ENCODE measurements around the gene CELA2B. TPM values are rescaled to one million over a fixed set of nuclear protein-coding genes. Genes with fewer than 3 reads are reported as not detected.
"Not testable (repeated sequence)": the region's sequence is repeated elsewhere in the genome, so short reads cannot be mapped to it uniquely, and the experiment has no call there.

The CELA2B gene
- total RNA-seq, 1 experiment from 2014 or later: not detected

DNA sequence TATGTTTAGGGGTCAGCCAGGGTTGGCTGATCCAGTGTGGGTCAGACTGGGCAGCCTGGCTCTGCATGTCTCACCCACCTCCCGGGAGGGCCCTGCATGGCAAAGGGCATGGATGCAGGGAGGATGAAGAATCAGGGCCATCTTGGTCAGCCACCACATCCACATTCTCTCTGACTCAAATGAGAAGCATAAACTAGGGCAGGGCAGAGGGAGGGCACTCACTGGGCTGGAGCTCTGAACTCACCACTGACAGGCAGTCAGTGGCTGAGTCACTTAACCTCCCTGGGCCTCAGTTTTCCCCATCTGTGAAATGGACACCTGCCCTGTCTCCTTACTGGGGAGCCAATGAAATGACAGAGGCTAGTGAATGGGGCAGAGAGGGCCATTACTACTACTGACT is 23.7 kb upstream of the CELA2B start:
- H3K36me3 ChIP-seq: no peaks in the 10 kb centered on the region
- no peak overlapping the region for H3K4me3 ChIP-seq
- DNase-seq (ENCODE audit: low read depth in 1 of 2, low spot score in 2 of 2): no peak
- H3K27ac ChIP-seq: no peak overlapping the region
- no peaks in the 10 kb centered on the region for H3K9me3 ChIP-seq (replicated peaks)
- peaks cover 18% of the 10 kb centered on the region for H3K4me1 ChIP-seq (replicated peaks)
- no peaks in the 10 kb centered on the region; the same call in 1 of the 2 replicates for H3K27me3 ChIP-seq (replicated peaks)

DNA sequence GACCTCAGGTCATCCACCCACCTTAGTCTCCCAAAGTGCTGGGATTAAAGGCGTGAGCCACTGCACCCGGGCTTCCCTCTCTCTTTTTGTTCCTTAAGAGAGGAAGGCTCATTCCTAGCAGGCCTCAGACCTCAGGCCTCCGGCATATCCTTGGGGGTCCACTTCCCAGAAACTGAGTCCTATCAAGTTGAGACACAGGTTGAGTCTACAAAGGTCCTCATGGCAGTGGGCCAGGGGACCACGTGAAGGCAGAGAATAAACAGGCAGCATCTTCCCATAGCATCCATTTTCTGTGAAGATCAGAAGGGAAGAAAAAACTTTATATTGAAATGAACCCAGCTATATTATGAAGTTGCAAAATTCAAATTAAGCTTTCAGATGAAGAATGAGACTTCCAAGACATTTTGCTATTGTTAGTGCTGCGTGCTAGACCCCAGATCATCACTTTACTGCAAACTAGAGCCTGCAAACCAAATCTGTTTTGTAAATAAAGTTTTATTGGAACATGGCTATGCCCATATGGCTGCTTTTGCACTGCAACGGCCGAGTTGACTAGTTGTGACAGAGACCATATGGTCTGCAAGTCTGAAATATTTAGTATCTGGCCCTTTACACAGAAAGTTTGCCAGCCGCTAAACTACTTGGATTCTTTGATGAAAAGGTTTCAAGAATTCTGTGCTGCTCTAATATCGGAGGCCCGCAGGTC is 22.9 kb upstream of the CELA2B start:
- Histone ChIP-seq H3K4me3 (no peak overlapping the region), H3K9me3 (replicated peaks) (no peaks in the 10 kb centered on the region), H3K36me3 (no peaks in the 10 kb centered on the region), H3K27ac (peak overlapping the region; percentile 38; the same call in 1 of the 2 replicates), H3K27me3 (replicated peaks) (no peaks in the 10 kb centered on the region; the same call in 1 of the 2 replicates), H3K4me1 (replicated peaks) (peaks cover 18% of the 10 kb centered on the region)
- DNase-seq (ENCODE audit: low read depth in 1 of 2, low spot score in 2 of 2): no peak

DNA sequence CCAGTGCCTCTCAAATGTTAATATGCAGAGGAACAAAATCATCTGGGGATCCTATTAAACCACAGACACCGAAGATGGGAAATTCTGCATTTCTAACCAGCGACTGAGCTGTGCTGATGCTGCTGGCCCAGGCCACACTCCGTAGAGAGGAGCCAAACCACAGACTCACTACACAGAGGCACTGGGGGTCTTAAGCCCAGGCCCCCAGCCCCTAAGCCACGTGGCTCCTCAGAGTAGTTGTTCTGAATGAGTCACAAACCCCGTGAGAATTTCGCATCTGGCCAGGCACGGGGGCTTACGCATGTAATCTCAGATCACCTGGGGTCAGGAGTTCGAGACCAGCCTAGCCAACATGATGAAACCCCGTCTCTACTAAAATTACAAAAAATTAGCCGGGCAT is 22.2 kb upstream of the CELA2B start:
- peak in 1 of 2 experiments; percentile 28 for DNase-seq (ENCODE audit: low read depth in 1 of 2, low spot score in 2 of 2)
- Histone ChIP-seq H3K9me3 (replicated peaks) (no peaks in the 10 kb centered on the region), H3K27me3 (replicated peaks) (no peaks in the 10 kb centered on the region; the same call in 1 of the 2 replicates), H3K4me3 (no peak overlapping the region), H3K36me3 (no peaks in the 10 kb centered on the region), H3K27ac (peak overlapping the region; percentile 38), H3K4me1 (replicated peaks) (peaks cover 18% of the 10 kb centered on the region)

DNA sequence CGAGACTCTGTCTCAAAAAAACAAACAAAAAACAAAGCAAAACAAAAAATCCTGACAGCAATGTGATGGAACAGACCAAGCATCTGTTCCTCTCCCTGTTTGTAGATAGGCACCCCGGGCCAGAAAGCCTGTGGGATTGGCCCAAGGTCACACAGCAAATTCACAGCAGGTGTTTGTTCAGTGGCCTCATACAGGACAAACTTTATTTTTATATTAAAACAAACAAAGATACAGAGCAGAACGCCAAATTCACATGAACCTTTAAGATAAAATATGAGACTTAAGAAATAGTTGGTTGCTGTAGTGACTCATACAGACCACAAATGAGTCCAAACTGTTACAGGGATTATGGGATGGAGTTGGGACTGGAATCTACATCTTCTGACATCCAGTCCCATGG is 21.6 kb upstream of the CELA2B start:
- peak; percentile 48 to 67 for DNase-seq (ENCODE audit: low read depth in 1 of 2, low spot score in 2 of 2)
- peaks cover 18% of the 10 kb centered on the region for H3K4me1 ChIP-seq (replicated peaks)
- no peaks in the 10 kb centered on the region for H3K9me3 ChIP-seq (replicated peaks)
- no peak overlapping the region for H3K4me3 ChIP-seq
- H3K27ac ChIP-seq: peak overlapping the region; percentile 38
- no peaks in the 10 kb centered on the region for H3K36me3 ChIP-seq
- no peaks in the 10 kb centered on the region; the same call in 1 of the 2 replicates for H3K27me3 ChIP-seq (replicated peaks)

DNA sequence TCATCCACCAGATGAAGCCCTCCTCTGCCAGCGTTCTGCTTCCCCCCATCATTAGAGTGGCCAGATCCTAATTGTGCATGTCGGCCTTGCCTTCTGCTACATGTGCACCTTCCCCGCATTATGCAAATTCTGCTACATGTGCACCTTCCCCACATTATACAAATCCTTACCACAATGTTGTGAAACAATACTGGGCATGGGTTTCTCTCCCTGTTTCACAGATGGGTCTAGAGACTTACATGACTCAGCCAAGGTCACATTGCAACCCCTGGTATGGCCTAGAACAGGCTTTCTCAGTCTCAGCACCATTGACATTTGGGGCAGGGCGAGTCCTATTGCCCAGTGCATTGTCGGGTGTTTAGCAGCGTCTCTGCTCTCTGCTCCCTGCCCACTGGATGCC is 20.4 kb upstream of the CELA2B start:
- Histone ChIP-seq H3K9me3 (replicated peaks) (no peaks in the 10 kb centered on the region), H3K27ac (no peak overlapping the region), H3K36me3 (no peaks in the 10 kb centered on the region), H3K4me1 (replicated peaks) (peaks cover 26% of the 10 kb centered on the region), H3K27me3 (replicated peaks) (no peaks in the 10 kb centered on the region; the same call in 1 of the 2 replicates), H3K4me3 (no peak overlapping the region)
- no peak for DNase-seq (ENCODE audit: low read depth in 1 of 2, low spot score in 2 of 2)

DNA sequence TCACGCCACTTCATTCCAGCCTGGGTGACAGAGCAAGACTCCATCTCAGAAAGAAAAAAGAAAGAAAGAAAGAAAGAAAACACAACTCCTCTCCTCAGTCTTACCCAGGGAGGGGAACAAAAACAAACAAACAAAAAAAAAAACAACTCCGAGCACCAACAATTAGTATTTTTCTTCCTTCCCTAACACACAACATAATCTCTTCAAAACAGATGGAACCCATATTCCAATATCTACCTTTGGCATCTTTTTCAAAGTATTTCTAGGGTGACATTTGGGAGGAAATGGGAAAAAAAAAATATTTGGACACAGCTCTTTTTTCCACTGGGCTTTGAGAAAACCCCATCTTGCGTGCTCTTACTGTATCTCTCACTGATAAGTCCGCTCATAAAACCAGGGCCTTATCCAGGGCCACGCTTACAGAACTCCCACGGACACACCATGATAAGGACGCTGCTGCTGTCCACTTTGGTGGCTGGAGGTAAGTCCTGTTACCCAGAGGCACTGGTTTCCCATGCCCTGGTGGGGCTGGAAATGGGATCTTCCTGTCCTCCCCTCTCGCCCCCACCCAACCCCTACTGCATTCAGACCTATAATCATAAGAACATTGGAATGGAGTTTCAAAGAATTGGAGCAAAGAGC is 19.5 kb upstream of the CELA2B start, which contains the start of gene CELA2A:
Gene CELA2A (plus strand): TSS at position 420 of the 642 bp plus-strand sequence. CDS start 22 bp downstream, at position 442.
- DNase-seq (ENCODE audit: low read depth in 1 of 2, low spot score in 2 of 2): no peak
- Histone ChIP-seq H3K9me3 (replicated peaks) (no peaks in the 10 kb centered on the region), H3K4me3 (no peak within 1 kb of the TSS), H3K27me3 (replicated peaks) (no peaks in the 10 kb centered on the region; the same call in 1 of the 2 replicates), H3K4me1 (replicated peaks) (peaks cover 26% of the 10 kb centered on the region), H3K27ac (no peak within 1 kb of the TSS), H3K36me3 (no peaks in the 10 kb centered on the region)

DNA sequence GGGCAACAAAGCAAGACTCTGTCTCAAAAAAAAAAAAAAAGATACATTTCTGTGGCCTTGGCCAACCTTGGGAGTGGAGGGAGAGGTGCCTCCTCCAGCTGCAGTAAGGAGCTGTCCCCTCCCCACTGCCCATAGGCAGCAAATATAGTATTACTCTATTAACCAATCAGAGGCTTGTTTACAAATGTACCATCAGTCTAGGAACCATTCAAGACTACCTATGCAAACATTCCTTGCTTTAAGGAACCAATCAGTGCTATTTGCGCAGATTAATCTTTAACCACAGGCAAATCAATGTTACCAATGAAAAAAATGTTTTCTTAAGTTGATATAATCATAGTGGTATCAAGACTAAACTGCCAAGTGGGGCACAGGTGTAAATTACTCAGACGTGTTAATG is 18.3 kb upstream of the CELA2B start:
- Histone ChIP-seq H3K36me3 (no peaks in the 10 kb centered on the region), H3K4me1 (replicated peaks) (peaks cover 26% of the 10 kb centered on the region), H3K4me3 (no peak overlapping the region), H3K27ac (no peak overlapping the region), H3K9me3 (replicated peaks) (no peaks in the 10 kb centered on the region), H3K27me3 (replicated peaks) (no peaks in the 10 kb centered on the region; the same call in 1 of the 2 replicates)
- DNase-seq (ENCODE audit: low read depth in 1 of 2, low spot score in 2 of 2): no peak

DNA sequence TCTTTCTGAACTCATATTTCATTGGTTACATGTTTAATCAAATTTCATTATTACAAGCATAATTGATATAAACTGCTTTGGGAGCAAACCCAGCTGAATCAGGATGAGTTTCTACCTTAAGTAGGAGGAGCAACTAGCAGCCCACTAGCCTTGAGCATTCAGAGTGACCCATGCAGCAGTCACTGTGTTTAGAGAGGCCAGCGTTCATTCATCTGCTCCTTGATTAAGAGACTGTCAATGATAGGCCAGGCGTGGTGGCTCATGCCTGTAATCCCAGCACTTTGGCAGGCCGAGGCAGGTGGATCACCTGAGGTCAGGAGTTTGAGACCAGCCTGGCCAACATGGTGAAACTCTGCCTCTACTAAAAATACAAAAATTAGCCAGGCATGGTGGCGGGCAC is 17.5 kb upstream of the CELA2B start:
- H3K9me3 ChIP-seq (replicated peaks); H3K36me3 ChIP-seq; DNase-seq (ENCODE audit: low read depth in 1 of 2, low spot score in 2 of 2); H3K27me3 ChIP-seq (replicated peaks); H3K4me3 ChIP-seq; H3K27ac ChIP-seq: not testable (repeated sequence)
- peaks cover 23% of the 10 kb centered on the region for H3K4me1 ChIP-seq (replicated peaks)

DNA sequence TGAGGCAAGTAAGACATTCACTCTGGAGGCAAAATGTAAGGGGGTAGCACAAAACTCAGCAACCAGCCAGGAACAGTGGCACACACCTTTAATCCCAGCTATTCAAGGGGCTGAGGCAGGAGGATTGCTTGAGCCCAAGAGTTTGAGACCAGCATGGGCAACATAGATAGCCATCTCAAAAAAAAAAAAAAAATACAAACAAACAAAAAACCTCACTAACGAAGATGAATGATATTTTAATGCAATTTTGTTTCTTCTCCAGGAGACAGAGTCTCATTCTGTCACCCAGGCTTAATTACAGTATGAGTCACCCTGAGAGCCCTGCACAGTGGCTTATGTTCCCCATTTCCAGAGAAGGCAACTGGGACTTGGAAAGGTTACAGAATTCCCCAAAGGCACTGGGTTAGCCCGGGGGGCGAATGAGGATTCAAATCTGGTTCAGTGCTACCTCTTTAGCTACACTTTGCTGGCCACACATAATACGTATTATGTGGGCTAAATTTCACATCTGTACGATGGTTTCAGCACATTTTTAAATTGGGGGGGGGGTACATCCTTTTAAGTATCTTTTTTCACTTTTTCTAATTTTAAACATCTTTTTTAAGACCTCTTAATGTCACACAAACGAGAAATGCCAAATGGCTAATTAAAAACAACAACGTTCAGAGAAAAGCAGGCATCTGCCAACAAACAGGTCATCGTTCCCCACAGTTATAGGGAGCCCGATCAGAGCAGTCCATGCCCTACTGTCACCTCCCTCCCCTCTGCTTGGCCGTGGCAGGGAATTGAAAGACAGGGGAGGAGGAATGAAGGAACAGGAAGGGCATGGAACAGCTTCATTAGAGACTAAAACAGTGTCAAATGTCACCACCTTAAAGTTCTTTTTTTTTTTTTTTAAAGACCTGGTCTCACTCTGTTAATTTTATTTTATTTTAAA is 15.9 kb upstream of the CELA2B start:
- Histone ChIP-seq H3K9me3 (replicated peaks) (no peaks in the 10 kb centered on the region), H3K27ac (no peak overlapping the region), H3K27me3 (replicated peaks) (no peaks in the 10 kb centered on the region), H3K4me1 (replicated peaks) (peaks cover 8% of the 10 kb centered on the region), H3K4me3 (no peak overlapping the region), H3K36me3 (no peaks in the 10 kb centered on the region)
- peak in 1 of 2 experiments; percentile 35 for DNase-seq (ENCODE audit: low read depth in 1 of 2, low spot score in 2 of 2)

DNA sequence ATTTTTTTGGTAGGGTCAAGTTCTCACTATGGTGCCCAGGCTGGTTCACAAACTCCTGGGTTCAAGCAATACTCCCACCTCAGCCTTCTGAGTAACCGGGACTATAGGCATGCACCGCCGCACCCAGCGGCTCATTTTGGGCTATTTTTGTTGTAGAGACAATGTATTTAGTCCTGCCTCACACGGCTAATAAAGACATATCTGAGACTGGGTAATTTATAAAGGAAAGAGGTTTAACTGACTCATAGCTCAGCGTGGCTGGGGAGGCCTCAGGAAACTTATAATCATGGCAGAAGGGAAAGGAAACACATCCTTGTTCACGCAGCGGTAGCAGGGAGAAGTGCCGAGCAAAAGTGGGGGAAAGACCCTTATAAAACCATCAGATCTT is 15.2 kb upstream of the CELA2B start:
- H3K36me3 ChIP-seq: no peaks in the 10 kb centered on the region
- H3K9me3 ChIP-seq (replicated peaks): no peaks in the 10 kb centered on the region
- DNase-seq (ENCODE audit: low read depth in 1 of 2, low spot score in 2 of 2): no peak
- no peak overlapping the region for H3K4me3 ChIP-seq
- H3K27me3 ChIP-seq (replicated peaks): no peaks in the 10 kb centered on the region
- H3K4me1 ChIP-seq (replicated peaks): peaks cover 8% of the 10 kb centered on the region
- H3K27ac ChIP-seq: no peak overlapping the region

DNA sequence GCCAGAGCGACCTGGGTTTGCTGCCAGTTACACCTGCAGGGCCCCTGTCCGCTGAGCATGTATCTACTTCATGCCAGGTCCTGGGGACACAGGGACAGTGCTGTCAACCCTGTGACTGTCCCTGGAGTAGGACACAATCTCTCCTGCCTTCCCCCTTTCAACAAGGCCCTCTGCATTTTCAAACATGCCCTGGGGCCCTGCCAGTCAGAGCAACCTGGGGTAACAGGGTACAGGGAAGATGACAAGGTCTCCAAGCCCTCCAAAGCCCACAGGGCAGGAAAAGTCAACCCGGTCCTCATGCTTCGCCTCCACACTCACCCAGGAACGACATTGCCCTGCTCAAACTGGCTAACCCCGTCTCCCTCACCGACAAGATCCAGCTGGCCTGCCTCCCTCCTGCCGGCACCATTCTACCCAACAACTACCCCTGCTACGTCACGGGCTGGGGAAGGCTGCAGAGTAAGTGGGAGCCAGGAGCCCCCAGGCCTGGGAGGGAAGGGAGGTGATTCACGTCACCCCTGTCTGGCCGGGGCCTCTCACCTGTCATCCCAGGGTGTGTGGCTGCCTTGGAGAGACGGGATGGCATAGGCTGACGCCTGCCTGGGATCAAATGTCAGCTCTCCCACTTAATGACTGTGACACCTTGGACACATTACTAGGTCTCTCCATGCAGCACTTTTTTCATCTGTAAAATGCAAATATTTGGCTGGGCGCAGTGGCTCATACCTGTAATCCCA is 12.7 kb upstream of the CELA2B start:
- not testable (repeated sequence) for H3K36me3 ChIP-seq; H3K9me3 ChIP-seq (replicated peaks); DNase-seq (ENCODE audit: low read depth in 1 of 2, low spot score in 2 of 2); H3K27me3 ChIP-seq (replicated peaks); H3K4me1 ChIP-seq (replicated peaks); H3K4me3 ChIP-seq; H3K27ac ChIP-seq

DNA sequence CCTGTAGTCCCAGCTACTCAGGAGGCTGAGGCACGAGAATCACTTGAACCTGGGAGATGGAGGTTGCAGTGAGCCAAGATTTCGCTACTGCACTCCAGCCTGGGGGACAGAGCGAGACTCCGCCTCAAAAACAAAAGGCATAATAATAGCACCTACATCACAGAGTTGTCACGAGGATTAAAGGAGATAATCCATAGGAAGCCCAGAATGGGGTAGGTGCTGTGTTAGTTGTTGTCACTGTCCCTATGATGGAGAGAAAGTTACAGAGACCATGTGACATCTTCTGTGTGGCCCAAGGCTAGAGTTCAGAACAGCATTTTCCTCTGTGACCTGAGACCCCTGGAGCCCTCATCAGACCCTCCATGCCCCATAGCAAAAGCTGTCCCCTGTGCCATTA is 12.0 kb upstream of the CELA2B start:
- H3K36me3 ChIP-seq; H3K27ac ChIP-seq; H3K4me3 ChIP-seq; H3K9me3 ChIP-seq (replicated peaks); H3K4me1 ChIP-seq (replicated peaks); DNase-seq (ENCODE audit: low read depth in 1 of 2, low spot score in 2 of 2); H3K27me3 ChIP-seq (replicated peaks): not testable (repeated sequence)

DNA sequence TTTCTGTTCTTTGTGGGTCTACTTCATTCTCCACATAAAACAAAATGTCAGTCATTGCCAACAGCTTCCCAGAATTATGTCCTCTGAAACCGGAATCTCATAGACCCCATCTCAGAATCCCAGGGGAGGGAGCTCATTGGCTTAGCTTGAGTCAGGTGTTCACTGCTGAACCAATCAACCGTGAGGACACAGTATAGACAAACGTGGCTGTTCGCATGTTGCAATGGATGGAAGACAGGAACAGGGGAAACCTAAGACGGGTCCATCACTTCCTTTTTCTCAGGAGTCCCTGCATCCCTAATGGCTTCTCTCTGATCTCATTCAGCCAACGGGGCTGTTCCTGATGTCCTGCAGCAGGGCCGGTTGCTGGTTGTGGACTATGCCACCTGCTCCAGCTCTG is 10.2 kb upstream of the CELA2B start:
- Histone ChIP-seq H3K4me3 (no peak overlapping the region), H3K4me1 (replicated peaks) (no peaks in the 10 kb centered on the region), H3K36me3 (no peaks in the 10 kb centered on the region), H3K27ac (no peak overlapping the region), H3K27me3 (replicated peaks) (no peaks in the 10 kb centered on the region), H3K9me3 (replicated peaks) (no peaks in the 10 kb centered on the region)
- no peak for DNase-seq (ENCODE audit: low read depth in 1 of 2, low spot score in 2 of 2)

All from SJSA1 (cell line).